ENCODE measurements around the gene CACYBP.

DNA sequence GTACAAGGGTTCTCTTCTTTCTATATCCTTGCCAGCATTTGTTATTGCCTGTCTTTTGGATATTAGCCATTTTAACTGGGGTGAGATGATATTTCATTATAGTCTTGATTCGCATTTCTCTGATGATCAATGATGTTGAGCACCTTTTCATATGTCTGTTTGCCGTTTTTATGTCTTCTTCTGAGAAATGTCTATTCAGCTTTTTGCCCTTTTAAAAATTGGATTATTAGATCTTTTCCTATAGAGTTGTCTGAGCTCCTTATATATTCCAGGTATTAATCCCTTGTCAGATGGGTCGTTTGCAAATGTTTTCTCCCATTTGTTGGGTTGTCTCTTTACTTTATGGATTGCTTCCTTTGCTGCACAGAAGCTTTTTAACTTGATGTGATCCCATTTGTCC, 42.9 kb downstream of the CACYBP start:
- TF ChIP-seq, protein P1, sequence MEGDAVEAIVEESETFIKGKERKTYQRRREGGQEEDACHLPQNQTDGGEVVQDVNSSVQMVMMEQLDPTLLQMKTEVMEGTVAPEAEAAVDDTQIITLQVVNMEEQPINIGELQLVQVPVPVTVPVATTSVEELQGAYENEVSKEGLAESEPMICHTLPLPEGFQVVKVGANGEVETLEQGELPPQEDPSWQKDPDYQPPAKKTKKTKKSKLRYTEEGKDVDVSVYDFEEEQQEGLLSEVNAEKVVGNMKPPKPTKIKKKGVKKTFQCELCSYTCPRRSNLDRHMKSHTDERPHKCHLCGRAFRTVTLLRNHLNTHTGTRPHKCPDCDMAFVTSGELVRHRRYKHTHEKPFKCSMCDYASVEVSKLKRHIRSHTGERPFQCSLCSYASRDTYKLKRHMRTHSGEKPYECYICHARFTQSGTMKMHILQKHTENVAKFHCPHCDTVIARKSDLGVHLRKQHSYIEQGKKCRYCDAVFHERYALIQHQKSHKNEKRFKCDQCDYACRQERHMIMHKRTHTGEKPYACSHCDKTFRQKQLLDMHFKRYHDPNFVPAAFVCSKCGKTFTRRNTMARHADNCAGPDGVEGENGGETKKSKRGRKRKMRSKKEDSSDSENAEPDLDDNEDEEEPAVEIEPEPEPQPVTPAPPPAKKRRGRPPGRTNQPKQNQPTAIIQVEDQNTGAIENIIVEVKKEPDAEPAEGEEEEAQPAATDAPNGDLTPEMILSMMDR (IDR thresholded peaks at IDR 0.05; ENCODE audit: insufficient read depth, low read length, poor library complexity, severe bottlenecking): no peak
- no peak for TF ChIP-seq EZH2phosphoT487 (conservative IDR thresholded peaks at IDR 0.05; ENCODE audit: low read length)
